Fibroblast of skin of right biceps (primary cell): ENCODE measurements around the gene CHD9NB.
"Not testable (repeated sequence)": the region's sequence is repeated elsewhere in the genome, so short reads cannot be mapped to it uniquely, and the experiment has no call there.

Source experiments
- DNase-seq: peaks from one replicate; pipeline ENCODE4 v3.0.0-alpha.2; 2013

The CHD9NB gene

DNA sequence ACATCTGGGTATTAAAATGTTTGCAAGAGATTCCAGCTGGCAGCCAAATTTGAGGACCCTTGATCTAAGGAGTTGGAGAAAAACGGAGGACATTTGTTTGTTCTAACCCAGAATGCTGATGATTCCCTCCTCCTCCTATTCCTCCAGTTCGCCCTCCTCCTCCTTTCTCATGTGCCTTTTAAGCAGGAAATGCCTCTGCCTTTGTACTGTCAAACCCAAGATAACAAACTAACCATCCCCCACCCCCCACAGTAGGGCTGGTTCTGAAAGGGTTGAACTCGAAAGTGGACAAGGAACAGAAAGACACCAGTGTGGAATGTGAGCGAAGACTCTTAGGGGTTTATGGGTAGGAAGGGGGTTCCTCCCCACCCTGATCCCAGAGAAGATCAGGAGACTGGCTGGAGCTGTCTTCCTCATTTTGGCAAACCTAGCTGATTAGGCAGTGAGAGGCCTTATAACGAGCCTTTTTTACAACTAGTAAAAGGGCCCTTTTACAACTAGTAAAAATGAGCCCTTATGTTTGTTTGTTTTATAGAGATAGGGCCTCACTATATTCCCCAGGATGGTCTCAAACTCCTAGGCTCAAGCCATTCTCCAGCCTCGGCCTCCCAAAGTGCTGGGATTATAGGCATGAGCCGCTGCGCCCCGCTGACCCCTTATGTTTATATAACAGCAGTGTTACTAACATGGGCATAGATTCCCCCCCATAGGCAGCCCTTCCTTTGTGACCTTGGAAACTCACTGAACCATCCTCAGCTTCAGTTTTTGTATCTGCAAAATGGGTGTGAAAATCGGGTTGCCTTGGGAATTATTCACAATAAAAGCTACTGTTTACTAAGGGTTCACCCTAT, 3.1 kb upstream of the CHD9NB start:
- peak; percentile 73 for DNase-seq

- peak; percentile 86 for DNase-seq
These were observed 2.2 kb upstream of the CHD9NB start, which contains the start of gene CHD9 for GRCh38 chr16:53054670-53055485. TSS of gene CHD9 (plus strand) at chr16:53054991. CDS start at chr16:53156090, 101,099 bp downstream.

DNA sequence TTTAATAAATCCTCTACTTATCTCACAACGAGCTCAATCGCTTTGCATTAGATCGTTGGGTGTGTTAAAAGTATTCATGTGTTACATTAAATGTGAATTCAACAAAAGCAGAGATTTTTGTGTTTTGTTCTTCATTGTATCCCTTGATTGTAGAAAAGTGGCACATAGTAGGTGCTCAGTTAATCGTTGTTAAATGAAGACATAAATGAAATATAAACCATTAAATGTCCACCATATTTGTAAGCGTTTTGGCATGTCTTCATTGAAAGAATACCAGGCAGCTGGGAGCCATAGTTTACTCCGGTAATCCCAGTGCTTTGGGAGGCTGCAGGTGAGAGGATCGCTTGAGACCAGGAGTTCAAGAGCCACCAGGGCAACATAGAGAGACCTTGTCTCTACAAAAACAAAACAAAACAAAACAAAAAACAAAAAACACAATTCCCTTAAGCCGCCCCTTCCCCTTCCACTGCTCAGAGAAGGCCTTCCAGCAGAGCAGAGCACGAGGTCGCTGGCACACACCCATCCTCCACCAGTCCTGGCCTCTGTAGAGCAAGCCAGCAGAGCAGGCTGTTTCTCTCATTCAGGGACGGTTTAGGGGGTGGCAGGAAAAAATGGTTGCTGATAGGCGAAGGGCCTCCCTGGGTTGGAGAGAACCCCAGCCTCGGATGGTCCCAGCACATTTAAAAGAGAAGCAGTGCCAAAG, 1.4 kb upstream of the CHD9NB start:
- peak; percentile 24 for DNase-seq

DNA sequence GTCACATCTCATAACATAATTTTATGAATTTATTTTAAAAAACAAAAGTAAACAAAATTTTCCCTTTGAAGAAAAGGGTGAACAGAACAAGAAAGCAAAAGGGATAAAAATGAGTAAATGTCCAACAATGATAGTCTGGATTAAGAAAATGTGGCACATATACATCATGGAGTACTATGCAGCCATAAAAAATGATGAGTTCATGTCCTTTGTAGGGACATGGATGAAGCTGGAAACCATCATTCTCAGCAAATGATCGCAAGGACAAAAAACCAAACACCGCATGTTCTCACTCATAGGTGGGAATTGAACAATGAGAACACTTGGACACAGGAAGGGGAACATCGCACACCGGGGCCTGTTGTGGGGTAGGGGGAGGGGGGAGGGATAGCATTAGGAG, 1.4 kb downstream of the CHD9NB start:
- DNase-seq, result not testable (repeated sequence)

- no peak for DNase-seq
These were observed 4.4 kb downstream of the CHD9NB start for GRCh38 chr16:53048139-53048915.

GRCh38 chr16:53047515-53047914, 5.2 kb downstream of the CHD9NB start:
- not testable (repeated sequence) for DNase-seq

DNA sequence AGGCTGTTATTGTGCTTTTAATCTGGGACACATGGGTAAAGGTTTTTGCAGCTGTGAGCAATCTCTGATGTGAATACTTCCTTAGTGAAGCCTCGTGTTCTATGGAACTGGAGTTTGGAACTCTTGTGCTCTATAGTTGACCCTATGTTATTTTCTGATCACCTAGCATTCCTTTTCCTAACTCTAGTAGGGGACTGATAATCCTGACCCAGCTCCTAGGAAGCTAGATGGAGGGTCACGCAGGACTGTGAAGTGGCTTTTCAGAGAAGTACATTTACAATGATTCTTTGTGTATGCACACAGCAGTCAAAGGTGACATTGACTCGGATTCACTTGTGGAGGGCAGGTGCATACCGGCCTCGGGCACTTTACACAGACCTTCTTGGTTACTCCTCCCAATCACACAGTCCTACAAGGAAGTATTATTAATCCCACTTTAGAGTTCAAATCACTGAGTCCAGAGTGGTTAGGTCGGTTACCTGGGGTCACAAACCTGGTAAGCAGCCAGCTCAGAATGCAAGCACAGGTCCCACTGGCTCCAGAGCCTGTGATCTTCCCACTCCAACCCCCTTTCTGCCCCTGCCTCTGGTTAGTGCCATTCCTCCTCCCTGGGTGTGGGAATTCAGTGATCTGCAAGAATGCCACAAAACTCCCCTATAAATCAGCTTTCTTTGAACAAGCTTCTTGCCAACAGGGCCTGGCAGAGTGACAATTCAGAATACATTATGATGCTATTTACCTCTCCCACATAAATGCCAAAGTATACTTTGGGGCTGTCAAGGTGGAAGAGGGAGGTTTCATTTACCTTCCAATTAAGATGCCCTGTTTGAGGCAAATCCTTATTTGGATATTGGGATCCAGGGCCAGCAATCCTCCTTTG, 7.1 kb downstream of the CHD9NB start:
- no peak for DNase-seq

GRCh38 chr16:53043986-53044601, 8.6 kb downstream of the CHD9NB start:
- DNase-seq, result no peak

- DNase-seq, result no peak
These were observed 9.3 kb downstream of the CHD9NB start for GRCh38 chr16:53043428-53043831.

- no peak for DNase-seq
These were observed 10.4 kb downstream of the CHD9NB start for GRCh38 chr16:53042235-53042701.

GRCh38 chr16:53041320-53042051, 11.2 kb downstream of the CHD9NB start:
- peak; percentile 16 for DNase-seq

DNA sequence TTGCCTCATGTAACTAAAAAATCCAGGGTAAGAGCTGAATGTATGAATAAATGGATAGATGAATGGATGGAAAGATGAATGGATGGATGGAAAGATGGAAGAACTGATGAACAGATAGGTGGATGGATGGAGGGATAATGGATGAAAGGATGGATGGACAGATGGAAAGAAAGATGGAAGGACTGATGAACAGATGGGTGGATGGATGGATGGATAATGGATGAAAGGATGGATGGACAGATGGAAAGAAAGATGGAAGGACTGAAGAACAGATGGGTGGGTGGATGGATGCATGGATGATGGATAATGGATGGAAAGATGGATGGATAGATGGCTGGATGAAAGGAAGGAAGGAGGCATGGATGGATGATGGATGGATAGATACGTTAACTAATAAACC, 11.9 kb downstream of the CHD9NB start:
- DNase-seq, result no peak

GRCh38 chr16:53036711-53037110, 16.0 kb downstream of the CHD9NB start:
- not testable (repeated sequence) for DNase-seq

- no peak for DNase-seq
These were observed 16.6 kb downstream of the CHD9NB start for GRCh38 chr16:53036066-53036465.

DNA sequence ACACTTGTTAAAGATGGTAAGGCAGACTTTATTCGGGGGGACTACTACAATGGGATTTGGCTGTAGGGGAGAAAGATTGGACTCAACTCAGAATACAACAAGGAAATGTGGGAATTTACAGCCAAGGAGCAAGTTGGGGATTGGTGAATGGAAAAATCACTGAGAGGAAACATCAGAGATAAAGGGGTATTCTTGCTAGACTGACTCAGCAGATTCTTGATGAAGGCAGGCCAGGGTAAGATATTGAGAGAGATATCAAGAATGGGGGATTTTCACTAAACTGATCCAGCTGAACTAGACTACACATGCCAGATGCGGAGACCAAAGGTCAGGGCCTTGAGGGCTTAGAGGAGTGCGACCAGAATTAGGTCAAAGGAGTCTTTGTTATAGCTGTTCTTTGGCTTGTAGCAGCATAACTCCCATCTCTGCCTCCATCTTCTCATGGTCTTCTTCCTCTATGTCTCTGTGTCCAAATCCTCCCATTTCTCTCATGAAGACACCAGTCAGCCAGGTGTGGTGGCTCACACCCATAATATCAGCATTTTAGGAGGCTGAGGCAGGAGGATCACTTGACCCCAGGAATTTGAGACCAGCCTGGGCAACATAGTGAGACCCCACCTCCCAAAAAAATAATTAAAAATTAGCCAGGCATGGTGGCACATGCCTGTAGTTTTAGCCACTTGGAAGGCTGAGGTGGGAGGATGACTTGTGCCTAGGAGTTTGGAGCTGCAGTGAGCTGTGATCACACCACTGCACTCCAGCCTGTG, 17.3 kb downstream of the CHD9NB start:
- no peak for DNase-seq

GRCh38 chr16:53034306-53034705, 18.4 kb downstream of the CHD9NB start:
- peak; percentile 20 for DNase-seq

DNA sequence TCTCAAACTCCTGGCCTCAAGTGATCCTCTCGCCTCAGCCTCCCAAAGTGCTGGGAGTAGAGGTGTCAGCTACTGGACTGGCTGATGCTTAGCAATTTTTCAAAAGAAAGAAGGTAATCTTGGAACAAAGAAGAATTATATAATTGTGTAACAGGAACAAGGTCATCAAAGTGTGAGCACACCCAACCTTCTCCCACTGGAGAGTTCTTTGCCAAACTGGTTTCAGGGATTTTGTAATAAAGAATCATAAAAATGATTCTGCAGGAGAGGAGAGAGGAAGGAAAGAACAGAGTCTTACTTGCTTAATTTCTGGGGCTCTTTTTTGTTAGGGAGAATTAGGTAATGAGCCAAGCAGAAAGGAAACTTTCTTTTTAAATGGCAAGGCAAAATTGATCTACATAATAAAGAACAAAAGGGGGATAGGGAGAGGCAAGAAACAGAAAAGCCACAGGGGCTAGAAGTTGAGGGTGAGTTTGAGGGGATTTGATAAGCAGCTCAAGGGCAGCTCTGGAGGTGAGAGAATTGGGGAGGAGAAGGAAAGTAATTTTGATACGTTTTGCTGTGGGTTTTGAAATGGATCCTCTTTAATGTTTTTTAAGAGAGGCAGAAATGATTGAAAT, 21.3 kb downstream of the CHD9NB start:
- no peak for DNase-seq

DNA sequence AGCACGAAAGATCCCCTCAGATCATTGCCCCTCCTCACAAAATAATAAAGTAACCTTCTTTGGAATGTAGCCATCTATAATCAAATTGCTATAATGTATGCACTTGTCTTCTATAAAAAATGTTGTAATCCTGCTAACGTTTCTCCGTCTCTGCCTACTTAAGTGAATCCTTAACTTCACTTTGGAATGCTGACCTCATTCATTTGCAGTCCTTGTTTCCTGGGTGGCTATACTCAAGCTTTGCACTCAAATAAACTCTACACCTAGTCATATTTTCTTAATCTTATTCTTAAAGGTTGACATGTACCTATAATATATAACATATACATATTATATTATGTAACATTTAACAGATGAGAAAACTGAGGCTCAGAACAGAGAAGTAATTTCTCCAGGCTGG, 22.7 kb downstream of the CHD9NB start:
- DNase-seq, result no peak

DNA sequence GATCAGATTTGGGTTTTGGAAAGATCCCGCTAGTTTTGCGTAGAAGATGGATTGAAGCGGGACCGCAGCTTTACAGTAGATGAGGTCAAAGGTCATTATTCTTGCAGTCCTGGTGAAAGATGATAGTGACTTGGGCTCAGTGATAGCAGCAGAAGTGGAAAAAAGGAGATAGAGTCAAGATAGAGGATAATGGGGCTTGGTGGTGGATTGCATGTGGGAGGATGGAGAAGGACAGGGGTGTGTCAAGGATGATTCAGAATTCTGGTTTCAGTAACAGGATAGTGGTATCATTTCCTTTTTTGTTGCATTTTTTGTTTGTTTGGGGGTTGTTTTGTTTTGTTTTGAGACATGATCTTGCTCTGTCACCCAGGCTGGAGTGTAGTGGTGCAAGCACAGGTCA, 28.7 kb downstream of the CHD9NB start:
- DNase-seq, result no peak
